Amniotic epithelial cell (primary cell): ENCODE results near the gene INF2.

Experiments used
- DNase-seq: peaks from one replicate; pipeline ENCODE4 v3.0.0-alpha.2; 2010; ENCODE audit warnings: low read depth

INF2 gene

GRCh38 chr14:104770851-104771272, 81.4 kb downstream of the INF2 start:
- DNase-seq: no peak

GRCh38 chr14:104771374-104771773, 82.0 kb downstream of the INF2 start:
- no peak for DNase-seq
